OCI-LY7 (cell line): ENCODE measurements around the gene HEG1. TPM values are rescaled to one million over a fixed set of nuclear protein-coding genes. Genes with fewer than 3 reads are reported as not detected.
A peak's percentile ranks its signal among the peaks of the same experiment; 100 is the strongest.

Experiments
- BruUV-seq: library from RNA; stranded (reverse); fragments of 400-500 nt; replicated peaks from 2 replicates; lab custom pipeline; 2021; lab: Mats Ljungman, UMichigan
- CTCF ChIA-PET: fragments of 300-600 bp; sonication (Branson Sonifier 250); formaldehyde crosslinking; loops from one replicate; lab custom pipeline; 2022; ENCODE audit warnings: antibody characterized with exemption; ENCODE audit not compliant: unreplicated experiment; lab: Charles Lee
- POLR2A ChIA-PET: fragments of 300-600 bp; sonication (Branson Sonifier 250); formaldehyde crosslinking; loops from one replicate; lab custom pipeline; 2022; ENCODE audit warnings: antibody characterized with exemption; lab: Charles Lee
- DNase-seq: peaks from one replicate; pipeline ENCODE4 v3.0.0-alpha.2; 2015; ENCODE audit warnings: low spot score
- H2AFZ ChIP-seq: fragments of 200-600 bp; sonication (generic), shearing (Covaris generic); 2 replicates; pipeline ENCODE4 v1.6.1; 2014; ENCODE audit warnings: mild to moderate bottlenecking, antibody characterized with exemption, low read length, moderate library complexity
- H3K27ac ChIP-seq: fragments of 200-600 bp; sonication (generic); 2 replicates; pipeline ENCODE4 v1.5.1; 2014; ENCODE audit warnings: mixed run types, low read depth, mild to moderate bottlenecking, moderate library complexity, low read length, inconsistent platforms; ENCODE audit not compliant: poor library complexity, severe bottlenecking
- H3K36me3 ChIP-seq: fragments of 200-600 bp; sonication (generic); 2 replicates; pipeline ENCODE4 v1.6.1; 2014; ENCODE audit warnings: mild to moderate bottlenecking, antibody characterized with exemption, low read length, moderate library complexity, mixed read lengths; ENCODE audit not compliant: insufficient read depth
- H3K4me1 ChIP-seq: fragments of 200-600 bp; sonication (generic); 2 replicates; pipeline ENCODE4 v1.5.1; 2014; ENCODE audit warnings: mild to moderate bottlenecking, low read length; ENCODE audit not compliant: insufficient read depth, poor library complexity, severe bottlenecking
- H3K4me2 ChIP-seq: fragments of 200-600 bp; sonication (generic); 2 replicates; pipeline ENCODE4 v1.6.1; 2014; ENCODE audit warnings: mild to moderate bottlenecking, low read length
- H3K4me3 ChIP-seq: fragments of 200-600 bp; sonication (generic); 2 replicates; pipeline ENCODE4 v1.5.1; 2014; ENCODE audit warnings: mild to moderate bottlenecking, low read depth, low read length; ENCODE audit not compliant: poor library complexity, severe bottlenecking
- H3K79me2 ChIP-seq: fragments of 200-600 bp; sonication (generic); 2 replicates; pipeline ENCODE4 v1.6.1; 2016; ENCODE audit warnings: low read depth, mild to moderate bottlenecking, low read length, moderate library complexity, mixed read lengths; ENCODE audit not compliant: insufficient read depth
- H3K9me2 ChIP-seq: fragments of 200-600 bp; sonication (generic); 2 replicates; pipeline ENCODE4 v1.6.1; 2016; ENCODE audit warnings: mild to moderate bottlenecking, low read length, mixed read lengths; ENCODE audit not compliant: insufficient read depth
- H3K9me3 ChIP-seq: fragments of 200-600 bp; sonication (generic); 2 replicates; pipeline ENCODE4 v1.6.1; 2014; ENCODE audit warnings: mild to moderate bottlenecking, mixed run types, low read length, mixed read lengths
- H4K20me1 ChIP-seq: fragments of 200-600 bp; sonication (generic); 2 replicates; pipeline ENCODE4 v1.6.1; 2014; ENCODE audit warnings: mild to moderate bottlenecking, antibody characterized with exemption, low read length, moderate library complexity, mixed read lengths; ENCODE audit not compliant: insufficient read depth
- CTCF ChIP-seq: fragments of 200-600 bp; sonication (generic); conservative IDR thresholded peaks from 2 replicates; pipeline ENCODE4 v1.5.1; 2014; ENCODE audit warnings: mild to moderate bottlenecking, antibody characterized with exemption, low read length, moderate library complexity, mixed read lengths
- EZH2phosphoT487 ChIP-seq: fragments of 200-600 bp; sonication (generic); IDR thresholded peaks from 2 replicates; pipeline ENCODE4 v1.6.1; 2018; ENCODE audit warnings: low read depth, borderline replicate concordance, mild to moderate bottlenecking, mixed run types, antibody characterized with exemption, low read length, moderate library complexity, mixed read lengths
- intact Hi-C: fragments of 100-400 bp; cut with micrococcal nuclease; formaldehyde crosslinking; loops from one replicate; pipeline ENCODE4 v1.10.0; 2022; ENCODE audit not compliant: unreplicated experiment
- total RNA-seq, 2 experiments: library from RNA; depleted of rRNA in 1 of 2; stranded (reverse); fragments of >200 nt in 1 of 2; shearing (Covaris generic) in 1 of 2; gene quantifications; 2 replicates each; pipeline ENCODE4 v1.2.3, GENCODE V29; 2014 to 2022

HEG1 gene
- total RNA-seq, 2 experiments from 2014 or later, result 2.4 to 6.0 TPM

- Histone ChIP-seq H3K36me3 (no peaks in the 10 kb centered on the region), H3K4me2 (peak overlapping the region; percentile 37), H3K27ac (no peak overlapping the region), H3K9me2 (no peaks in the 10 kb centered on the region), H3K79me2 (no peaks in the 10 kb centered on the region), H2AFZ (no peak overlapping the region; the same call in 1 of the 2 replicates), H3K4me3 (peak overlapping the region; percentile 27), H3K9me3 (no peaks in the 10 kb centered on the region), H3K4me1 (peaks cover 20% of the 10 kb centered on the region), H4K20me1 (no peaks in the 10 kb centered on the region; the same call in 1 of the 2 replicates)
- no peak for TF ChIP-seq CTCF
- no peak for TF ChIP-seq EZH2phosphoT487
- intact Hi-C loops, result loop anchor here (10.0 kb wide), 1 partner anchor 543 kb away; the partner anchor contains the start of gene OSBPL11
- POLR2A ChIA-PET, result interaction anchor here (0.5 to 0.7 kb wide), 3 partner anchors 14 to 505 kb away, joined by 3 to 4 read pairs (median 3); no protein-coding TSS in a partner anchor
- CTCF ChIA-PET, result no interaction called here
- peak; percentile 19 for DNase-seq
- no TSS peak for BruUV-seq
Measured at GRCh38 chr3:125051715-125052581, 3.8 kb downstream of the HEG1 start.

GRCh38 chr3:125051205-125051604 lies 4.6 kb downstream of the HEG1 start:
- no peak for DNase-seq
- no TSS peak for BruUV-seq
- Histone ChIP-seq H3K27ac (no peak overlapping the region), H4K20me1 (no peaks in the 10 kb centered on the region; the same call in 1 of the 2 replicates), H3K36me3 (no peaks in the 10 kb centered on the region), H3K9me2 (no peaks in the 10 kb centered on the region), H3K4me2 (no peak overlapping the region), H2AFZ (no peak overlapping the region), H3K79me2 (no peaks in the 10 kb centered on the region), H3K4me1 (peaks cover 18% of the 10 kb centered on the region), H3K4me3 (no peak overlapping the region), H3K9me3 (no peaks in the 10 kb centered on the region)
- intact Hi-C loops, result loop anchor here (10.0 kb wide), 1 partner anchor 544 kb away; the partner anchor contains the start of gene OSBPL11
- ChIA-PET POLR2A (no interaction called here), CTCF (no interaction called here)
- TF ChIP-seq CTCF (no peak), EZH2phosphoT487 (no peak)
